ENCODE results near the gene SLC39A6.
"Not testable (repeated sequence)": the region's sequence is repeated elsewhere in the genome, so short reads cannot be mapped to it uniquely, and the experiment has no call there.

Gene SLC39A6

GRCh38 chr18:36094431-36094830 is 34.7 kb downstream of the SLC39A6 start:
- DNase-seq: no peak

GRCh38 chr18:36092116-36092515 is 37.0 kb downstream of the SLC39A6 start:
- DNase-seq: not testable (repeated sequence)

- DNase-seq: no peak
Measured at GRCh38 chr18:36089001-36089400, 40.1 kb downstream of the SLC39A6 start.

GRCh38 chr18:36088256-36088655 is 40.9 kb downstream of the SLC39A6 start:
- DNase-seq: no peak

GRCh38 chr18:36086186-36086585 is 43.0 kb downstream of the SLC39A6 start:
- no peak for DNase-seq

- DNase-seq: no peak
Measured at GRCh38 chr18:36085195-36085594, 43.9 kb downstream of the SLC39A6 start.

GRCh38 chr18:36083729-36084128 is 45.4 kb downstream of the SLC39A6 start:
- no peak for DNase-seq

GRCh38 chr18:36081118-36081517 is 48.0 kb downstream of the SLC39A6 start:
- DNase-seq: not testable (repeated sequence)

- no peak for DNase-seq
Measured at GRCh38 chr18:36078751-36079529, 50.2 kb downstream of the SLC39A6 start.

GRCh38 chr18:36077764-36078163 is 51.4 kb downstream of the SLC39A6 start:
- not testable (repeated sequence) for DNase-seq

- DNase-seq: no peak
Measured at GRCh38 chr18:36075862-36076587, 53.1 kb downstream of the SLC39A6 start.

GRCh38 chr18:36074435-36074834 is 54.7 kb downstream of the SLC39A6 start:
- DNase-seq: no peak

- DNase-seq: no peak
Measured at GRCh38 chr18:36073676-36074075, 55.5 kb downstream of the SLC39A6 start.

- DNase-seq: not testable (repeated sequence)
Measured at GRCh38 chr18:36072406-36072805, 56.7 kb downstream of the SLC39A6 start.

- peak; percentile 98 for DNase-seq
Measured at GRCh38 chr18:36067055-36067957, 61.8 kb downstream of the SLC39A6 start, which contains the start of gene RPRD1A. Gene RPRD1A (minus strand): TSS chr18:36067559. CDS start chr18:36067404, 155 bp downstream.

GRCh38 chr18:36066686-36067054 is 62.5 kb downstream of the SLC39A6 start:
- no peak for DNase-seq

- no peak for DNase-seq
Measured at GRCh38 chr18:36066001-36066400, 63.1 kb downstream of the SLC39A6 start.

- DNase-seq: not testable (repeated sequence)
Measured at GRCh38 chr18:36064809-36065079, 64.4 kb downstream of the SLC39A6 start.

- no peak for DNase-seq
Measured at GRCh38 chr18:36064027-36064808, 64.9 kb downstream of the SLC39A6 start.

GRCh38 chr18:36058674-36059073 is 70.5 kb downstream of the SLC39A6 start:
- DNase-seq: no peak

Data from femur (tissue), 1 donor.